Vagina (tissue), 2 donors: Measurements from ENCODE around the gene CASP10.

ENCODE experiments used
- CTCF ChIP-seq, 3 experiments: fragments of 450-650 bp in 2 of 3; fragments of 200-600 bp in 1 of 3; sonication (generic) in 1 of 3; IDR thresholded peaks; one replicate each; pipeline ENCODE4 v1.5.1; 2017 to 2019; ENCODE audit warnings: antibody characterized with exemption in 3 of 3, mild to moderate bottlenecking in 2 of 3, moderate library complexity in 2 of 3
- POLR2A ChIP-seq, 2 donors: fragments of 450-650 bp; IDR thresholded peaks; one replicate each; pipeline ENCODE4 v1.6.1; 2017; ENCODE audit warnings: antibody characterized with exemption in 2 of 2, mild to moderate bottlenecking in 2 of 2, moderate library complexity in 2 of 2
- POLR2AphosphoS5 ChIP-seq, 2 donors: sonication (generic); formaldehyde crosslinking; IDR thresholded peaks; one replicate each; pipeline ENCODE4 v1.9.0; 2017; ENCODE audit warnings: antibody characterized with exemption in 2 of 2, mild to moderate bottlenecking in 2 of 2, low read depth in 1 of 2; ENCODE audit not compliant: insufficient read depth in 1 of 2

GRCh38 chr2:201200345-201200744 is 17.4 kb downstream of the CASP10 start:
- no peak for TF ChIP-seq CTCF (IDR thresholded peaks at IDR 0.05)
- TF ChIP-seq POLR2A (IDR thresholded peaks at IDR 0.05), result no peak
- no peak for TF ChIP-seq POLR2AphosphoS5 (IDR thresholded peaks at IDR 0.05; ENCODE audit: insufficient read depth in 1 of 2, low read depth in 1 of 2)
